ENCODE results near the gene TRIO.

The TRIO gene

GRCh38 chr5:14112998-14113652 is 30.0 kb upstream of the TRIO start:
- FAIRE-seq = no peak
- DNase-seq (ENCODE audit: insufficient read length, low spot score) = no peak
- no peak for TF ChIP-seq CTCF (IDR thresholded peaks at IDR 0.05; ENCODE audit: insufficient read depth, missing control alignments)

- no peak for TF ChIP-seq CTCF (IDR thresholded peaks at IDR 0.05; ENCODE audit: insufficient read depth, missing control alignments)
- FAIRE-seq (no peak), DNase-seq (ENCODE audit: insufficient read length, low spot score) (no peak)
Measured at GRCh38 chr5:14114615-14115251, 28.4 kb upstream of the TRIO start.

- DNase-seq (ENCODE audit: insufficient read length, low spot score) (no peak), FAIRE-seq (no peak)
- TF ChIP-seq CTCF (IDR thresholded peaks at IDR 0.05; ENCODE audit: insufficient read depth, missing control alignments) = no peak
Measured at GRCh38 chr5:14115323-14115895, 27.7 kb upstream of the TRIO start.

- no peak for DNase-seq (ENCODE audit: insufficient read length, low spot score)
- FAIRE-seq = no peak
- TF ChIP-seq CTCF (IDR thresholded peaks at IDR 0.05; ENCODE audit: insufficient read depth, missing control alignments) = no peak
Measured at GRCh38 chr5:14118551-14119320, 24.4 kb upstream of the TRIO start.

GRCh38 chr5:14120176-14120575 is 23.0 kb upstream of the TRIO start:
- no peak for DNase-seq (ENCODE audit: insufficient read length, low spot score)
- no peak for FAIRE-seq
- TF ChIP-seq CTCF (IDR thresholded peaks at IDR 0.05; ENCODE audit: insufficient read depth, missing control alignments) = no peak

- FAIRE-seq = no peak
- TF ChIP-seq CTCF (IDR thresholded peaks at IDR 0.05; ENCODE audit: insufficient read depth, missing control alignments) = no peak
- DNase-seq (ENCODE audit: insufficient read length, low spot score) = no peak
Measured at GRCh38 chr5:14121552-14121951, 21.6 kb upstream of the TRIO start.

Data from D721Med (cell line).